GM12872 (cell line): Measurements from ENCODE around the gene TEAD3.

Source experiments
- CTCF ChIP-seq: IDR thresholded peaks from 3 replicates; pipeline ENCODE4 v1.5.1; 2011; ENCODE audit warnings: low read depth, mild to moderate bottlenecking, low read length, moderate library complexity; ENCODE audit not compliant: insufficient read depth

The TEAD3 gene

GRCh38 chr6:35496841-35497570 lies at the start of gene TEAD3:
TSS of gene TEAD3 (minus strand) at chr6:35497079.
- no peak for TF ChIP-seq CTCF

GRCh38 chr6:35544769-35545361 lies 48.0 kb upstream of the TEAD3 start:
- TF ChIP-seq CTCF = no peak

- no peak for TF ChIP-seq CTCF
These were observed 46.7 kb upstream of the TEAD3 start for GRCh38 chr6:35543459-35544193.

- no peak for TF ChIP-seq CTCF
These were observed 45.0 kb upstream of the TEAD3 start for GRCh38 chr6:35541836-35542235.

GRCh38 chr6:35539223-35539622 lies 42.3 kb upstream of the TEAD3 start:
- no peak for TF ChIP-seq CTCF

- no peak for TF ChIP-seq CTCF
These were observed 37.7 kb upstream of the TEAD3 start for GRCh38 chr6:35534407-35535170.

- TF ChIP-seq CTCF = no peak
These were observed 37.1 kb upstream of the TEAD3 start for GRCh38 chr6:35533981-35534380.
